Kidney (tissue), 14 donors: ENCODE data around the gene BABAM2. TPM values are rescaled to one million over a fixed set of nuclear protein-coding genes. Genes with fewer than 3 reads are reported as not detected.
A peak's percentile ranks its signal among the peaks of the same experiment; 100 is the strongest.

ENCODE experiments used
- DNase-seq, 5 donors: peaks; one replicate each; pipeline ENCODE4 v3.0.0-alpha.2; 2013 to 2020
- FAIRE-seq: peaks from 2 replicates; lab custom pipeline; 2012; peaks lifted over from hg19 to GRCh38; lab: Jason Lieb, UNC
- H3K27ac ChIP-seq, 2 donors: one replicate each; pipeline ENCODE4 v1.7.0; 2013; ENCODE audit warnings: low read depth in 2 of 2, low read length in 2 of 2, inconsistent platforms in 1 of 2
- H3K27me3 ChIP-seq: one replicate; pipeline ENCODE4 v1.7.1; 2013; ENCODE audit warnings: low read length, inconsistent platforms; ENCODE audit not compliant: control insufficient read depth, insufficient read depth
- H3K36me3 ChIP-seq, 3 donors: one replicate each; pipeline versions ENCODE4 v1.7.0 to v1.7.1; 2013; ENCODE audit warnings: low read length in 3 of 3, control low read depth in 1 of 3, inconsistent platforms in 1 of 3; ENCODE audit not compliant: insufficient read depth in 3 of 3, control insufficient read depth in 2 of 3
- H3K4me1 ChIP-seq, 3 donors: one replicate each; pipeline versions ENCODE4 v1.7.0 to v1.7.1; 2013; ENCODE audit warnings: low read length in 3 of 3, inconsistent platforms in 1 of 3, low read depth in 1 of 3; ENCODE audit not compliant: control insufficient read depth in 2 of 3, insufficient read depth in 2 of 3
- H3K4me3 ChIP-seq, 3 donors: one replicate each; pipeline versions ENCODE4 v1.7.0 to v1.8.1; 2013; ENCODE audit warnings: low read length in 3 of 3, control low read depth in 1 of 3, inconsistent platforms in 1 of 3
- H3K9ac ChIP-seq, 3 donors: one replicate each; pipeline versions ENCODE4 v1.7.0 to v1.7.1; 2013; ENCODE audit warnings: low read length in 3 of 3, control low read depth in 1 of 3, inconsistent platforms in 1 of 3
- H3K9me3 ChIP-seq, 3 donors: one replicate each; pipeline versions ENCODE4 v1.7.0 to v1.7.1; 2013; ENCODE audit warnings: low read length in 3 of 3, control low read depth in 1 of 3, inconsistent platforms in 1 of 3; ENCODE audit not compliant: control insufficient read depth in 2 of 3, insufficient read depth in 1 of 3
- CTCF ChIP-seq: IDR thresholded peaks from 3 replicates; pipeline ENCODE4 v1.5.1; 2012; ENCODE audit warnings: mild to moderate bottlenecking, moderate library complexity, borderline replicate concordance; ENCODE audit not compliant: insufficient read depth; ENCODE audit errors: extremely low read depth
- intact Hi-C: fragments of 100-400 bp; cut with DNase I; formaldehyde crosslinking; loops from one replicate; pipeline ENCODE4 v1.11.1; 2022
- polyA plus RNA-seq: library from polyadenylated mRNA; stranded (reverse); fragments of 350-450 nt; fragmentation: Illumina TruSeq; extraction: RNeasy Lipid Tissue Mini Kit (QIAGEN cat#74804); gene quantifications from one replicate; pipeline ENCODE4 v1.2.3, GENCODE V29; 2014; ENCODE audit warnings: low read depth, low replicate concordance; ENCODE audit not compliant: insufficient read depth
- total RNA-seq: library from RNA; stranded (reverse); fragmentation: NEBNext Ultra II Directional; extraction: Animal tissue kit (Norgen Biotek cat#: 25700); gene quantifications from one replicate; pipeline ENCODE4 v1.2.1, GENCODE V29; 2021
- donor health status: control.
- donor health status: control.
- donor health status: control.
- donor health status: control.
- donor health status: control.
- donor health status: DM: yes; HTN: yes; CAD: no.
- donor health status: Normal renal cell carcinoma (clear cell type).

BABAM2 gene
- total and polyA plus RNA-seq, 2 donors from 2014 or later: 68.4 to 74.1 TPM

GRCh38 chr2:28134857-28135256, 244.3 kb downstream of the BABAM2 start:
- no peak for FAIRE-seq
- no peaks in the 10 kb centered on the region for H3K9me3 ChIP-seq

GRCh38 chr2:28135324-28135723, 244.8 kb downstream of the BABAM2 start:
- Histone ChIP-seq H3K4me1 (peaks cover 0 to 28% (median 6%) of the 10 kb centered on the region in 3 donors), H3K4me3 (no peak overlapping the region), H3K27ac (no peak overlapping the region), H3K27me3 (no peaks in the 10 kb centered on the region), H3K9me3 (no peaks in the 10 kb centered on the region), H3K9ac (no peak overlapping the region), H3K36me3 (no peaks in the 10 kb centered on the region)
- intact Hi-C loops: no loop called here
- FAIRE-seq: no peak
- TF ChIP-seq CTCF: no peak
- no peak for DNase-seq

More at GRCh38 chr2:28134857-28135256, 244.3 kb downstream of the BABAM2 start:
- no peak for DNase-seq
- Histone ChIP-seq H3K36me3 (no peaks in the 10 kb centered on the region), H3K4me1 (peaks cover 2 to 29% (median 6%) of the 10 kb centered on the region in 3 donors), H3K4me3 (no peak overlapping the region), H3K9ac (no peak overlapping the region), H3K27me3 (no peaks in the 10 kb centered on the region), H3K27ac (peak overlapping the region in 1 of 2 donors; percentile 11)
- intact Hi-C loops: no loop called here
- TF ChIP-seq CTCF: no peak

- no peak for DNase-seq
- Histone ChIP-seq H3K36me3 (no peaks in the 10 kb centered on the region), H3K9ac (no peak overlapping the region), H3K4me1 (peaks cover 0 to 26% (median 6%) of the 10 kb centered on the region in 3 donors), H3K9me3 (no peaks in the 10 kb centered on the region), H3K27me3 (no peaks in the 10 kb centered on the region), H3K4me3 (no peak overlapping the region), H3K27ac (no peak overlapping the region)
- intact Hi-C loops: no loop called here
- TF ChIP-seq CTCF: no peak
- no peak for FAIRE-seq
Observed at GRCh38 chr2:28135799-28136198, 245.3 kb downstream of the BABAM2 start.

- TF ChIP-seq CTCF: no peak
- DNase-seq (no peak), FAIRE-seq (no peak)
- no peak overlapping the region for H3K4me3 ChIP-seq
- H3K9ac ChIP-seq: no peak overlapping the region
- no peaks in the 10 kb centered on the region for H3K9me3 ChIP-seq
- no peaks in the 10 kb centered on the region for H3K27me3 ChIP-seq
- H3K36me3 ChIP-seq: no peaks in the 10 kb centered on the region
- H3K27ac ChIP-seq: no peak overlapping the region
- intact Hi-C loops: no loop called here
- peaks cover 0 to 26% (median 6%) of the 10 kb centered on the region in 3 donors for H3K4me1 ChIP-seq
Observed at GRCh38 chr2:28136556-28136955, 246.0 kb downstream of the BABAM2 start.
